Kidney glomerular epithelial cell (primary cell): ENCODE data around the gene FNDC3A.
A peak's percentile ranks its signal among the peaks of the same experiment; 100 is the strongest.
"Not testable (repeated sequence)": the region's sequence is repeated elsewhere in the genome, so short reads cannot be mapped to it uniquely, and the experiment has no call there.

Experiments used
- DNase-seq: peaks from one replicate; lab custom pipeline; 2025; lab: John Stamatoyannopoulos, UW

FNDC3A gene

DNA sequence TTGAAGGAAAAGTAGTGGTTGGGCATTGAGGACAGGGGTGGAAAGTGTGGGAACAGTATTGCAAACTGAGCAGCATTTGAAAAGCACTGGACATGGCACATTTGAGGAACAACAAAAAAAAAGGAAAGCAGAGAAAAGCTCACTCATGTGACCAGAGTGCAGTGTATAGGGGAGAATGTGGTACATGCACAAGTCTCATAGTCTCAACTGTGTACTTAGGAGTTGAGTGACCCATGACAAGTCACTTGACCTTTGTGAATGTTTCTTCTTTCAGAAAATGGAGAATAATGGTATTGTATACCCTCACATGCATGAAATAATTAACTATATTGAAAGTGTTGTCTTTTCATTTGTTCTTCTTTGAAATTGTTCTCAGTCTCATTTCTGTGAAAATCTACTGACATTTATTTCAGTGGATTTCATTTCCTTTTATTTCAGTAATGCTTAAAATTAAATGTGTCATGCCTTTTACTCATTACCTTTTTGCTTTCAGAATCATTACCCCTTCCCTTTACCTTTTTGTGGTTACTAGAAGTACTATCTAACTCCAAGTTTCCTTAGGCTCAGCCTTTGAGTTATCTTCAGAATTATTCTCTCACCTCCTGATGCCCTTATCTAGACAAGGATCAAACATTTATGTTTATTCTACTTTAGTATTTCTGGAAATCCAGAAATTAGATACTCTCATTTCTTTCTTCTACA is 165.3 kb downstream of the FNDC3A start:
- DNase-seq = no peak

GRCh38 chr13:49146950-49147355 is 171.2 kb downstream of the FNDC3A start:
- peak; percentile 35 for DNase-seq

- DNase-seq = no peak
Measured at GRCh38 chr13:49148405-49148804, 172.7 kb downstream of the FNDC3A start.

DNA sequence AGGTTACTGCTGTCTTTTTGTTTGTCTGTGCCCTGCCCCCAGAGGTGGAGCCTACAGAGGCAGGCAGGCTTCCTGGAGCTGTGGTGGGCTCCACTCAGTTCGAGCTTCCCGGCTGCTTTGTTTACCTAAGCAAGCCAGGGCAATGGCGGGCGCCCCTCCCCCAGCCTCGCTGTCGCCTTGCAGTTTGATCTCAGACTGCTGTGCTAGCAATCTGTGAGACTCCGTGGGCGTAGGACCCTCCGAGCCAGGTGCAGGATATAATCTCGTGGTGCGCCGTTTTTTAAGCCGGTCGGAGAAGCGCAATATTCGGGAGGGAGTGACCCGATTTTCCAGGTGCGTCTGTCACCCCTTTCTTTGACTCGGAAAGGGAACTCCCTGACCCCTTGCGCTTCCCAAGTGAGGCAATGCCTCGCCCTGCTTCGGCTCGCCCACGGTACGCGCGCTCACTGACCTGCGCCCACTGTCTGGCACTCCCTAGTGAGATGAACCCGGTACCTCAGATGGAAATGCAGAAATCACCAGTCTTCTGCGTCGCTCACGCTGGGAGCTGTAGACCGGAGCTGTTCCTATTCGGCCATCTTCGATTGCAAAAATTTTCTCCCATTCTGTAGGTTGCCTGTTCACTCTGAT is 182.4 kb downstream of the FNDC3A start:
- not testable (repeated sequence) for DNase-seq

DNA sequence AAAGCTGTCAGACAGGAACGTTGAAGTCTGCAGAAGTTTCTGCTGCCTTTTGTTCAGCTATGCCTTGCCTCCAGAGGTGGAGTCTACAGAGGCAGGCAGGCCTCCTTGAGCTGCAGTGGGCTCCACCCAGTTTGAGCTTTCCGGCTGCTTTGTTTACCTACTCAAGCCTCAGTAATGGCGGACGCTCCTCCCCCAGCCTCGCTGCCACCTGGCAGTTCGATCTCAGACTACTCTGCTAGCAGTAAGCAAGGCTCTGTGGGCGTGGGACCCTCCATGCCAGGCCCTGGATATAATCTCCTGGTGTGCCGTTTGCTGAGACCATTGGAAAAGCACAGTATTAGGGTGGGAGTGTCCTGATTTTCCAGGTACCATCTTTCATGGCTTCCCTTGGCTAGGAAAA is 187.4 kb downstream of the FNDC3A start:
- not testable (repeated sequence) for DNase-seq

DNA sequence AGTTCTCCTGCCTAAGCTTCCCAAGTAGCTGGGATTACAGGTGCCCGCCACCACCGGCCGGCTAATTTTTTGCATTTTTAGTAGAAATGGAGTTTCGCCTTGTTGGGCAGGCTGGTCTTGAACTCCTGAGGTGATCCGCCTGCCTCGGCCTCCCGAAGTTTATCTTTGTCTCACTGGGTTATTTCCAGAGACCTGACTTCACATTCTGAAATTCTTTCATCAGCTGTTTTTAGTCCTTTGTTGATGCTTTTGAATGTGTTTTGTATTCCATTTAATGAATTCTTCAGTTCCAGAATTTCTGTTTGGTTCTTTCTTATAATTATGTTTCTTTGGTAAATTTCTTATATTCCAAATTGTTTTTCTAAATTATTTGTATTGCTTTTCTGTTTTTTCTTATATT is 189.0 kb downstream of the FNDC3A start:
- DNase-seq = no peak

DNA sequence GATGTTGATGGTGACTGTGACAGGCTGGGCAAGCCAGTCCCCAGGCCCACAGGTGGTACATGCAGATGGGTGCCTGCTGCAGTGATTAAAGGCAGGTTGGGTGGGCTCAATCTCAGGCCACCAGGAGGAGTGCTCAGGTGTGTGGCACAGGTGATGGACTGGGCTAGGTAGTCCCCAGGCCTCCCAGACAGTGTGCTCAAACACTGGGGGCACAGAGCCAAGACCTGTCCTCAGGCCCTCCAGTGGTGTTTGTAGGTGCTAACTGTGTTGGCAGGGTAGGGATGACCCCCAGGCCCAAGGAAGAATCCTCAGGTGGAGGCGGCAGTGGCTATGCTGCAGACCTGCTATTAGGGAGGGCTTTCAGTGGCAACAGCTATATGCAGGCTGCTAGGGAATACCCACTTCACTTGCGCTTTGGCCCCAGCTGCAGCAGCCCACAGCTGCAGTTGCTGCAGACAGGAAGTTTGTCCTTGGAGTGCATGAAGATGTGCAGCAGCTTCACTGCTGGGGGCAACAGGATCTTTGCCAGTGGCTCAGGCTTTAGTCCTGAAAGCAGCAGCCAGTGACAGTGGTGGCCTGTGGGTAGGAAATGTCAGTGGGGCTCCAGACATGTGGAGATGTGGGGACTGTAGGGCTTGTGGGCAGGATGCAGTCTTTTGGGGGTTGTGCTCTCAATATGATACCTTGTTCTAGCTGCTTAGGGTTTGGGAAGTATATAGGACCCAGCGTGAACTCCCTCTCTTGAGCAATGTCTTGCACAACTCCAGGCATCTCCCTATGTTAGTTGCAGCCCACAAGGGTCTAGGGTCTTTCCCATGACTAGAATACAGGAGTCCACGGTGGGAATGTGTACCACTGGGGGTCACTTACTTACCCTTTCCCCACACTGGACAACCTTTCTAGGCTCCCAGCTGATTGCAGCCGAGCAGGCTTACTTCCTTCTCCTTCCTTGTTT is 190.4 kb downstream of the FNDC3A start:
- no peak for DNase-seq

DNA sequence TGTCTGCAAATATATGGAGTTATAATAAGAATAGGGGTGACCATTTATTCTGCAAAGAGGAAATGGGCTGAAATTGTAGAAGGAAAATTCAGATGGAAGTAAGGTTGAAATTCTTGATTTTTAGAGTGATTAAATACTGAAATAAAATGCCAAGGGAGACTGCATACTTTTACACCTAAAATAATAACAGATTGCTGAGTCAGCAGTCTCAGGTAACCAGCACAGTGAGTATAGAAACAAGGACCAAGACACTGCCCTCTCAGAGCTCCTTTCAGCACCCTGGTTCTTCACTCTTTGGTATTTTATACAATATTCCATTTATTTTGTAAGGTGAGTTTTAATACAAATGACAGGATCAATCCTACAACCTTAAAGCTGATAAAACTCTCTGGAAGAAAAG is 195.6 kb downstream of the FNDC3A start:
- no peak for DNase-seq

DNA sequence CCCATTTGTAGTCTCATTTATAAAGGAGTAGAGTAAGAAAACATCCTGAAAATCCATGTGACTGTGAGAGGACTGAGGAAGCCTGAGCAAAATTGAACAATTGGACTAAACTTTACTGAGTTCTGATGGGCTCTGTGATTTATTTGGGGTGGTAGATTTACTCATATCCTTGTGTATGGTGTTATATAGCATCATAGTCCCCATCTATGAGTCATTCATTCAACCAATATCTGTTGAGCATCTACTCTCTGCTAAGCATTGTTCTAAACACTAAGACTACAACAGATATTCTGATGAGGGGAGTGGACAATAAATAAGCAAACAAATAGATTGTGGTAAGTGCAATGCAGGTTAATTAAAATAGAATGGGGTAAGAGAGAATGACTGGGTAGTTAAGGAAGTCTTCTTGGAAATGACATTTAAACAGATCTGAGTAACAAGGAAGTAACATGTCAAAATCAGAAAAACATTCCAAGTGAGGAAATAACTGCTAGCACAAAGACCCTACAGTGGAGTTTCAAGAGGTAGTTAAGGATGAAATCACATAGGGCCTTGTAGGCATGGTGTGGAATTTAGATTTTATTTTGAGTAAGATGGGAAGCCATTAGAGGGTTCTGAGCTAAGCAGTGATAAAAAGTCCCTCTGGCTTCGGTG is 208.1 kb downstream of the FNDC3A start:
- no peak for DNase-seq

- DNase-seq = no peak
Measured at GRCh38 chr13:49184621-49185020, 208.9 kb downstream of the FNDC3A start.

DNA sequence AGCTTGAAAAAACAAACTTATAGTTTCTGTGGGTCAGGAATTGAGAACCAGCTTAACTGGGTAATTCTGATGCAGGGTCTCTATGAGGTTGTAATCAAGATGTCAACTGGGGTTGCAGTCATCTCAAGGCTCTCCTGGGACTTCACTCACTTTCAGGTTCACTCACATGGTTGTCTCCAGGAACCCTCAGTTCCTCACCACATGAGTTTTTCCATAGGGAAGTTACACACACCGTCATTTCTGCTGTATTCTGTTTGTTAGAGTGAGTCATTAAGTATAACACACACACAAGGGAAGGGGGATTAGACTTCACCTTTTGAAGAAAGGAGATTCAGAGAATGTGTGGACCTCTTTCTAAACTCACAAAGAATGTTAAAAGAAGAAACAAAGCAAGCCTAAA is 209.6 kb downstream of the FNDC3A start:
- DNase-seq = no peak

DNA sequence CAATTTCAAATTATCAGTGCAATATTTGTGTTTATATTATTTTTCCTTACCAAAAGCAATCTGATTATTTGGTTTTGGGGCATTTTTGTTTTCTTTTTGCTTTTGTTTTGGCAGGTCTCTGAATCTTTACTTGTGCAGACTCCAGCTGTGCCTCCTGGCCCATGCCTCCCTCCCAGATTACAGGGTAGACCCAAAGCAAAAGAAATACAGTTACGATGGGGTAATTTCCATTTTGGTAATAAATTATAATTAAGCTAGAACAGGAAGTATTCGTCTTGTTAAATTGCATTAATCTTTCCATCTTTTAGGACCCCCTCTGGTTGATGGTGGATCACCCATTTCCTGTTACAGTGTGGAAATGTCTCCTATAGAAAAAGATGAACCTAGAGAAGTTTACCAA is 215.2 kb downstream of the FNDC3A start:
- no peak for DNase-seq

- no peak for DNase-seq
Measured at GRCh38 chr13:49206641-49207040, 230.9 kb downstream of the FNDC3A start.

DNA sequence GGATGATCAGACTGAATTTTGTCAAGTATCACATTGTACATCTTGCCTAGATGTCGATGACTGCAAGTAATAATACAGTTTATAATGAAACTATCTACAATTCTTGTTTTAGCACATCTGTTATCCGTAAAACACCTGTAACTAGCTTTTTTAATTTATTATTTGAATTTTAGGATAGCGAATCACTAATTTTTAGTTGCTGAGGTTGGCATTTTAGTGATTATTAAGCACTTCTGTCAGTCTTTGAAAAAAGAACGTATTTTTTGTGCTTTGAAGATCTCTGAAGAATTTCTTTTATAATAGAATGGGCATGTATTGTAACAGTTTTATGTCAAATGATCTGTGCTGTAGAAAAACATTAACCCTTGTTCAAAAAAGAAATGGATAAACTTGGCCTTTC is 232.9 kb downstream of the FNDC3A start:
- no peak for DNase-seq

GRCh38 chr13:49210114-49210513 is 234.4 kb downstream of the FNDC3A start:
- no peak for DNase-seq

- DNase-seq = no peak
Measured at GRCh38 chr13:49210669-49211068, 235.0 kb downstream of the FNDC3A start.

GRCh38 chr13:49213539-49213938 is 237.8 kb downstream of the FNDC3A start:
- no peak for DNase-seq

DNA sequence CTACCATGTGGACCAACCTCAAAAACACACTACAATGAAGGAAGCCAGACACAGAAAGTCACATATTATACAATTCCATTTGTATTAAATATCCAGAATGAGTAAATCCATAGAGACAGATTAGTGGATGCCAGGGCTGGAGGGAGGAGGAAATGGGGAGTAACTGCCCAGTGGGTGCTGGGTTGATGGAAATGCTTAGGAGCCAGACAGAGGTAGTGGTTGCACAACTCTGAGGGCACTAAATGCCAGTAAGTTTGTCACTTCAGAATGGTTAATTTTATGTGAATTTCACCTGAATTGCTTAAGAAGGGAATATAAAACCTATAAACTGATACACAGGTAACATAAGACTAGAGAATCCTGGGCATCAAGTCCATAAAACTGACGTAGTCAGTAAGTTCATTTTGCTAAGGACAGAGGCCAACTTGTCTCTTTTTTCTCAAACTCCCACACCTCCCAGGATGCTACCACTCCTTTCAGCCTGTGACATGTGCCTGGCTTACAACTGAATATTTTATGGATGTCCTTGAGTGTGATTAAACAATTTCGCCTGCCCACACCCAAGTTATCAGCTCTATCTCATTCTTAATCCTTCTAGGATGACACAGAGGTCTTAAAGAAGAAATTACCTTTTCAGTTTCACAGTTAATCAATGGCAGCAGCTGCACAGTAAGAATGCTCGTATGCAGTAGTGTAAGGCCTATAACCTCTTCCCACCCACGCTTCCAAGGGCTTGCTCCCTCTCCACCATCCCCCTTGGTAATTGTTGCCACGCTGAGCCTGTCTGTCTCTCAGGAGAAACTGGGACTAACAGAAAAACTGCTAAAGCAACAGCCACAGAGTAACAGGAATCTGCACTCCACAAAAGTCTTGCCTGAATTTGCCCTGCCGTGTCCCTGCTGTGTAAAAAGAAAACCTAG is 238.5 kb downstream of the FNDC3A start:
- no peak for DNase-seq

GRCh38 chr13:49214917-49215376 is 239.2 kb downstream of the FNDC3A start:
- DNase-seq = no peak

GRCh38 chr13:49216334-49216733 is 240.6 kb downstream of the FNDC3A start:
- no peak for DNase-seq

GRCh38 chr13:49217962-49218492 is 242.3 kb downstream of the FNDC3A start:
- no peak for DNase-seq
